WTC11 (cell line): ENCODE data around the gene PLPPR1. TPM values are rescaled to one million over a fixed set of nuclear protein-coding genes. Genes with fewer than 3 reads are reported as not detected.

Source experiments
- ATAC-seq: fragments of 200-7000 bp; cut with Tn5 transposase; 2 replicates; pipeline ENCODE4 v1.10.0; 2021; ENCODE audit warnings: mild to moderate bottlenecking, moderate library complexity
- CTCF ChIA-PET: fragments of 300-600 bp; sonication (Branson Sonifier 250); formaldehyde crosslinking; loops from one replicate; lab custom pipeline; 2021; ENCODE audit warnings: antibody characterized with exemption; lab: Charles Lee
- POLR2A ChIA-PET: fragments of 350-600 bp; sonication (Branson Sonifier 250); formaldehyde crosslinking; loops from one replicate; lab custom pipeline; 2021; ENCODE audit warnings: antibody characterized with exemption; lab: Charles Lee
- DNase-seq: peaks from one replicate; pipeline ENCODE4 v3.0.0; 2021; ENCODE audit warnings: low spot score
- H3K27ac Mint-ChIP-seq: 2 replicates; pipeline ENCODE4 v1.8.0; 2021; ENCODE audit warnings: mixed read lengths
- H3K27me3 Mint-ChIP-seq: 2 replicates; pipeline ENCODE4 v1.8.0; 2021; ENCODE audit warnings: low read depth, mild to moderate bottlenecking, moderate library complexity, mixed read lengths
- H3K36me3 Mint-ChIP-seq: 2 replicates; pipeline ENCODE4 v1.8.0; 2021; ENCODE audit warnings: mixed read lengths
- H3K4me1 Mint-ChIP-seq: 2 replicates; pipeline ENCODE4 v1.8.0; 2022; ENCODE audit warnings: mixed read lengths
- H3K4me3 Mint-ChIP-seq: 2 replicates; pipeline ENCODE4 v1.8.0; 2021; ENCODE audit warnings: mild to moderate bottlenecking, moderate library complexity, mixed read lengths
- H3K9me3 Mint-ChIP-seq: 2 replicates; pipeline ENCODE4 v1.8.0; 2021; ENCODE audit warnings: mixed read lengths
- AR ChIP-seq: fragments of 250-450 bp; sonication (Bioruptor Pico); IDR thresholded peaks from 2 replicates; pipeline ENCODE4 v1.9.0; 2021; ENCODE audit warnings: mild to moderate bottlenecking
- ELF4 ChIP-seq: sonication (generic); formaldehyde crosslinking; IDR thresholded peaks from 2 replicates; pipeline ENCODE4 v1.8.1; 2022; ENCODE audit warnings: low read depth, mild to moderate bottlenecking, moderate library complexity, missing genetic modification reagents
- FOXJ3 ChIP-seq: sonication (generic); formaldehyde crosslinking; IDR thresholded peaks from 2 replicates; pipeline ENCODE4 v1.9.0; 2021; ENCODE audit warnings: missing genetic modification reagents, mild to moderate bottlenecking, borderline replicate concordance
- FOXK1 ChIP-seq: sonication (generic); formaldehyde crosslinking; IDR thresholded peaks from 2 replicates; pipeline ENCODE4 v1.8.0; 2022; ENCODE audit warnings: mild to moderate bottlenecking, moderate library complexity, missing genetic modification reagents
- JUN ChIP-seq: sonication (generic); formaldehyde crosslinking; IDR thresholded peaks from 2 replicates; pipeline ENCODE4 v1.8.0; 2023; ENCODE audit warnings: mild to moderate bottlenecking, missing genetic modification reagents
- MYBL2 ChIP-seq: sonication (generic); formaldehyde crosslinking; IDR thresholded peaks from 2 replicates; pipeline ENCODE4 v1.8.1; 2023; ENCODE audit warnings: mild to moderate bottlenecking, moderate library complexity, missing genetic modification reagents
- NFATC4 ChIP-seq: fragments of 250-450 bp; sonication (Bioruptor Pico); IDR thresholded peaks from 2 replicates; pipeline ENCODE4 v1.9.0; 2021; ENCODE audit warnings: mild to moderate bottlenecking
- NFYB ChIP-seq: sonication (generic); formaldehyde crosslinking; conservative IDR thresholded peaks from 2 replicates; pipeline ENCODE4 v1.8.0; 2022; ENCODE audit warnings: low read depth, missing genetic modification reagents
- NR1H2 ChIP-seq: sonication (generic); formaldehyde crosslinking; IDR thresholded peaks from 2 replicates; pipeline ENCODE4 v1.9.0; 2021; ENCODE audit warnings: mild to moderate bottlenecking, moderate library complexity, missing genetic modification reagents
- RELA ChIP-seq: sonication (generic); formaldehyde crosslinking; IDR thresholded peaks from 2 replicates; pipeline ENCODE4 v1.8.1; 2022; ENCODE audit warnings: missing genetic modification reagents, mild to moderate bottlenecking, borderline replicate concordance
- SP1 ChIP-seq: sonication (generic); formaldehyde crosslinking; conservative IDR thresholded peaks from 2 replicates; pipeline ENCODE4 v1.8.1; 2022; ENCODE audit warnings: missing genetic modification reagents
- USF2 ChIP-seq: sonication (generic); formaldehyde crosslinking; IDR thresholded peaks from 2 replicates; pipeline ENCODE4 v1.8.1; 2023; ENCODE audit warnings: mild to moderate bottlenecking, missing genetic modification reagents, moderate library complexity
- ZBTB43 ChIP-seq: sonication (generic); formaldehyde crosslinking; IDR thresholded peaks from 2 replicates; pipeline ENCODE4 v1.8.1; 2023; ENCODE audit warnings: mild to moderate bottlenecking, missing genetic modification reagents
- ZNF263 ChIP-seq: sonication (generic); formaldehyde crosslinking; IDR thresholded peaks from 2 replicates; pipeline ENCODE4 v1.8.1; 2022; ENCODE audit warnings: low read depth, mild to moderate bottlenecking, moderate library complexity, missing genetic modification reagents
- total RNA-seq: library from RNA; stranded (reverse); gene quantifications from 3 replicates; pipeline ENCODE4 v1.2.3, GENCODE V29; 2021
- TF ChIP-seq, protein P1 (sequence below): fragments of 250-450 bp; sonication (Bioruptor Pico); IDR thresholded peaks from 2 replicates; pipeline ENCODE4 v1.9.0; 2021; ENCODE audit warnings: mild to moderate bottlenecking, borderline replicate concordance
- TF ChIP-seq, protein P2 (sequence below): fragments of 250-450 bp; sonication (Bioruptor Pico); IDR thresholded peaks from 2 replicates; pipeline ENCODE4 v1.8.0; 2021; ENCODE audit warnings: mild to moderate bottlenecking
- TF ChIP-seq, protein P3 (sequence below): sonication (generic); formaldehyde crosslinking; IDR thresholded peaks from 2 replicates; pipeline ENCODE4 v1.8.0; 2023; ENCODE audit warnings: missing genetic modification reagents
- TF ChIP-seq, protein P4 (sequence below): sonication (generic); formaldehyde crosslinking; conservative IDR thresholded peaks from 2 replicates; pipeline ENCODE4 v1.8.1; 2023; ENCODE audit warnings: mild to moderate bottlenecking, low read depth, missing genetic modification reagents, moderate library complexity

Gene PLPPR1
- total RNA-seq, 1 experiment from 2014 or later = 1.5 TPM

DNA sequence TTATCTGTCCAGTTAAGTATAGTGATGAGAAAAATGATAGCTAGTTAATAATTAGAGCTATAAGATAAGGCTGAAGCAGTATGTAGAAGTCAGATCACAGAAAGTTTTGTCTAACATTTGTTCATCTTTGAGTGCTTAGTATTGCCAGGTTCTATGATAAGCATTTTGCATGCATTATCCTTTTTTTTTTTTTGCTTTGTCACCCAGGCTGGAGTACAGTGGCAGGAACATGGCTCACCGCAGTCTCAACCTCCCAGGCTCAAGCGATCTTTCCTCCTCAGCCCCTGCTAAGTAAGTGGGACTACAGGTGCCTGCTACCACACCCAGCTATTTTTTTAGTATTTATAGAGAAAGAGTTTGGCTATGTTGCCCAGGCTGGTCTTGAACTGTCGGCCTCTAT, 338.8 kb downstream of the PLPPR1 start:
- CTCF ChIA-PET = no interaction called here
- ATAC-seq = no peak
- no peaks in the 10 kb centered on the region for H3K27me3 Mint-ChIP-seq
- no peaks in the 10 kb centered on the region for H3K4me1 Mint-ChIP-seq
- POLR2A ChIA-PET = no interaction called here
- H3K4me3 Mint-ChIP-seq = no peak overlapping the region
- H3K27ac Mint-ChIP-seq = no peak overlapping the region
- no peak for DNase-seq
- peaks cover 10% of the 10 kb centered on the region for H3K9me3 Mint-ChIP-seq
- no peaks in the 10 kb centered on the region for H3K36me3 Mint-ChIP-seq
- no peak for TF ChIP-seq FOXJ3 (CRISPR knock-in tag)
- no peak for TF ChIP-seq MYBL2
- TF ChIP-seq, protein P1, sequence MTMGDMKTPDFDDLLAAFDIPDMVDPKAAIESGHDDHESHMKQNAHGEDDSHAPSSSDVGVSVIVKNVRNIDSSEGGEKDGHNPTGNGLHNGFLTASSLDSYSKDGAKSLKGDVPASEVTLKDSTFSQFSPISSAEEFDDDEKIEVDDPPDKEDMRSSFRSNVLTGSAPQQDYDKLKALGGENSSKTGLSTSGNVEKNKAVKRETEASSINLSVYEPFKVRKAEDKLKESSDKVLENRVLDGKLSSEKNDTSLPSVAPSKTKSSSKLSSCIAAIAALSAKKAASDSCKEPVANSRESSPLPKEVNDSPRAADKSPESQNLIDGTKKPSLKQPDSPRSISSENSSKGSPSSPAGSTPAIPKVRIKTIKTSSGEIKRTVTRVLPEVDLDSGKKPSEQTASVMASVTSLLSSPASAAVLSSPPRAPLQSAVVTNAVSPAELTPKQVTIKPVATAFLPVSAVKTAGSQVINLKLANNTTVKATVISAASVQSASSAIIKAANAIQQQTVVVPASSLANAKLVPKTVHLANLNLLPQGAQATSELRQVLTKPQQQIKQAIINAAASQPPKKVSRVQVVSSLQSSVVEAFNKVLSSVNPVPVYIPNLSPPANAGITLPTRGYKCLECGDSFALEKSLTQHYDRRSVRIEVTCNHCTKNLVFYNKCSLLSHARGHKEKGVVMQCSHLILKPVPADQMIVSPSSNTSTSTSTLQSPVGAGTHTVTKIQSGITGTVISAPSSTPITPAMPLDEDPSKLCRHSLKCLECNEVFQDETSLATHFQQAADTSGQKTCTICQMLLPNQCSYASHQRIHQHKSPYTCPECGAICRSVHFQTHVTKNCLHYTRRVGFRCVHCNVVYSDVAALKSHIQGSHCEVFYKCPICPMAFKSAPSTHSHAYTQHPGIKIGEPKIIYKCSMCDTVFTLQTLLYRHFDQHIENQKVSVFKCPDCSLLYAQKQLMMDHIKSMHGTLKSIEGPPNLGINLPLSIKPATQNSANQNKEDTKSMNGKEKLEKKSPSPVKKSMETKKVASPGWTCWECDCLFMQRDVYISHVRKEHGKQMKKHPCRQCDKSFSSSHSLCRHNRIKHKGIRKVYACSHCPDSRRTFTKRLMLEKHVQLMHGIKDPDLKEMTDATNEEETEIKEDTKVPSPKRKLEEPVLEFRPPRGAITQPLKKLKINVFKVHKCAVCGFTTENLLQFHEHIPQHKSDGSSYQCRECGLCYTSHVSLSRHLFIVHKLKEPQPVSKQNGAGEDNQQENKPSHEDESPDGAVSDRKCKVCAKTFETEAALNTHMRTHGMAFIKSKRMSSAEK (CRISPR knock-in tag) = no peak
- no peak for TF ChIP-seq ELF4 (CRISPR knock-in tag)
- no peak for TF ChIP-seq AR (CRISPR knock-in tag)
- no peak for TF ChIP-seq NFATC4 (CRISPR knock-in tag)
- no peak for TF ChIP-seq ZNF263 (CRISPR knock-in tag)

DNA sequence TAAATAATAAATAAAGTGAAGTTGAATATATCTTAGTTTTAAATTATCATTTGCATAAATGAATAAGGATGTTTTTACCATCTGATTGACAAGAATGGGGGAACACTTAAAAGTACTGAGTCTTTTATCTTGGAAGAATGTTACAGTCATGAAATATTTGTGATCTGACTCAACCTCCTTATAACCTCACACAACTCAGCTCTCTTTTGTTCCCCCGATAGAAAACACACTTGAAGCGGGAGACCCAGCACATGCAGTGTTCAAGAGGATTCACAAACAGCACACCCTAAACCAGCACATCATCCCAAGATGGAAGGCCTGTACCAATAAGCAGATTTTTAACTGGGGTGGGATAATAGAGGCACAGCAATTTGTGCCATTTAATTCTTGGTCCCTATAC, 340.8 kb downstream of the PLPPR1 start:
- POLR2A ChIA-PET = no interaction called here
- H3K4me3 Mint-ChIP-seq = no peak overlapping the region
- H3K36me3 Mint-ChIP-seq = no peaks in the 10 kb centered on the region
- ATAC-seq = no peak
- no peak for DNase-seq
- H3K27ac Mint-ChIP-seq = no peak overlapping the region
- peaks cover 10% of the 10 kb centered on the region for H3K9me3 Mint-ChIP-seq
- peaks cover 6% of the 10 kb centered on the region for H3K4me1 Mint-ChIP-seq
- CTCF ChIA-PET = interaction anchor here (0.8 kb wide), 1 partner anchor 17 kb away, joined by 3 read pairs; no protein-coding TSS in a partner anchor
- H3K27me3 Mint-ChIP-seq = no peaks in the 10 kb centered on the region
- TF ChIP-seq ZBTB43 (CRISPR knock-in tag) = no peak
- TF ChIP-seq SP1 = no peak
- TF ChIP-seq, protein P2, sequence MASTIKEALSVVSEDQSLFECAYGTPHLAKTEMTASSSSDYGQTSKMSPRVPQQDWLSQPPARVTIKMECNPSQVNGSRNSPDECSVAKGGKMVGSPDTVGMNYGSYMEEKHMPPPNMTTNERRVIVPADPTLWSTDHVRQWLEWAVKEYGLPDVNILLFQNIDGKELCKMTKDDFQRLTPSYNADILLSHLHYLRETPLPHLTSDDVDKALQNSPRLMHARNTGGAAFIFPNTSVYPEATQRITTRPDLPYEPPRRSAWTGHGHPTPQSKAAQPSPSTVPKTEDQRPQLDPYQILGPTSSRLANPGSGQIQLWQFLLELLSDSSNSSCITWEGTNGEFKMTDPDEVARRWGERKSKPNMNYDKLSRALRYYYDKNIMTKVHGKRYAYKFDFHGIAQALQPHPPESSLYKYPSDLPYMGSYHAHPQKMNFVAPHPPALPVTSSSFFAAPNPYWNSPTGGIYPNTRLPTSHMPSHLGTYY (CRISPR knock-in tag) = no peak
- TF ChIP-seq AR (CRISPR knock-in tag) = no peak
- TF ChIP-seq USF2 (CRISPR knock-in tag) = no peak
- TF ChIP-seq NR1H2 (CRISPR knock-in tag) = no peak
- no peak for TF ChIP-seq NFYB (CRISPR knock-in tag)
- no peak for TF ChIP-seq RELA (CRISPR knock-in tag)
- TF ChIP-seq JUN = no peak
- TF ChIP-seq, protein P3, sequence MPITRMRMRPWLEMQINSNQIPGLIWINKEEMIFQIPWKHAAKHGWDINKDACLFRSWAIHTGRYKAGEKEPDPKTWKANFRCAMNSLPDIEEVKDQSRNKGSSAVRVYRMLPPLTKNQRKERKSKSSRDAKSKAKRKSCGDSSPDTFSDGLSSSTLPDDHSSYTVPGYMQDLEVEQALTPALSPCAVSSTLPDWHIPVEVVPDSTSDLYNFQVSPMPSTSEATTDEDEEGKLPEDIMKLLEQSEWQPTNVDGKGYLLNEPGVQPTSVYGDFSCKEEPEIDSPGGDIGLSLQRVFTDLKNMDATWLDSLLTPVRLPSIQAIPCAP (CRISPR knock-in tag) = no peak
- no peak for TF ChIP-seq FOXK1 (CRISPR knock-in tag)
- TF ChIP-seq, protein P4, sequence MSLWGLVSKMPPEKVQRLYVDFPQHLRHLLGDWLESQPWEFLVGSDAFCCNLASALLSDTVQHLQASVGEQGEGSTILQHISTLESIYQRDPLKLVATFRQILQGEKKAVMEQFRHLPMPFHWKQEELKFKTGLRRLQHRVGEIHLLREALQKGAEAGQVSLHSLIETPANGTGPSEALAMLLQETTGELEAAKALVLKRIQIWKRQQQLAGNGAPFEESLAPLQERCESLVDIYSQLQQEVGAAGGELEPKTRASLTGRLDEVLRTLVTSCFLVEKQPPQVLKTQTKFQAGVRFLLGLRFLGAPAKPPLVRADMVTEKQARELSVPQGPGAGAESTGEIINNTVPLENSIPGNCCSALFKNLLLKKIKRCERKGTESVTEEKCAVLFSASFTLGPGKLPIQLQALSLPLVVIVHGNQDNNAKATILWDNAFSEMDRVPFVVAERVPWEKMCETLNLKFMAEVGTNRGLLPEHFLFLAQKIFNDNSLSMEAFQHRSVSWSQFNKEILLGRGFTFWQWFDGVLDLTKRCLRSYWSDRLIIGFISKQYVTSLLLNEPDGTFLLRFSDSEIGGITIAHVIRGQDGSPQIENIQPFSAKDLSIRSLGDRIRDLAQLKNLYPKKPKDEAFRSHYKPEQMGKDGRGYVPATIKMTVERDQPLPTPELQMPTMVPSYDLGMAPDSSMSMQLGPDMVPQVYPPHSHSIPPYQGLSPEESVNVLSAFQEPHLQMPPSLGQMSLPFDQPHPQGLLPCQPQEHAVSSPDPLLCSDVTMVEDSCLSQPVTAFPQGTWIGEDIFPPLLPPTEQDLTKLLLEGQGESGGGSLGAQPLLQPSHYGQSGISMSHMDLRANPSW (CRISPR knock-in tag) = no peak
